Thoracic aorta (tissue), 2 donors: Measurements from ENCODE around the gene VDAC1. TPM values are rescaled to one million over a fixed set of nuclear protein-coding genes. Genes with fewer than 3 reads are reported as not detected.

Experiments
- ATAC-seq: fragments of 150-250 bp; one replicate; pipeline ENCODE4 v1.8.0; 2017; ENCODE audit warnings: low read depth; ENCODE audit not compliant: insufficient number of reproducible peaks, low FRiP score
- DNase-seq: peaks from one replicate; pipeline ENCODE4 v3.0.0-alpha.2; 2020; ENCODE audit warnings: low spot score
- H3K27ac ChIP-seq, 2 donors: fragments of 200-600 bp; sonication (generic); 1 replicate in 1 of 2; 2 replicates in 1 of 2; pipeline ENCODE4 v1.5.1; 2016; ENCODE audit warnings: mild to moderate bottlenecking in 2 of 2, moderate library complexity in 2 of 2
- H3K27me3 ChIP-seq: fragments of 200-600 bp; sonication (generic); replicated peaks from 2 replicates; pipeline ENCODE4 v1.6.0; 2016; ENCODE audit warnings: mild to moderate bottlenecking; ENCODE audit not compliant: insufficient read depth
- H3K36me3 ChIP-seq: fragments of 200-600 bp; sonication (generic); one replicate; pipeline ENCODE4 v1.5.1; 2016
- H3K4me1 ChIP-seq, 2 donors: fragments of 200-600 bp; sonication (generic); 1 replicate in 1 of 2; 2 replicates in 1 of 2; pipeline versions ENCODE4 v1.5.1 to v1.6.0; 2016; ENCODE audit warnings: low read depth in 2 of 2, mild to moderate bottlenecking in 1 of 2; ENCODE audit not compliant: control insufficient read depth in 1 of 2
- H3K4me3 ChIP-seq: fragments of 200-600 bp; sonication (generic); 2 replicates; pipeline ENCODE4 v1.5.1; 2016; ENCODE audit warnings: mild to moderate bottlenecking
- H3K9me3 ChIP-seq: fragments of 200-600 bp; sonication (generic); 2 replicates; pipeline ENCODE4 v1.5.1; 2016
- CTCF ChIP-seq: fragments of 200-600 bp; sonication (generic); IDR thresholded peaks from one replicate; pipeline ENCODE4 v1.5.1; 2019; ENCODE audit warnings: antibody characterized with exemption
- total RNA-seq, 2 donors: library from RNA; depleted of rRNA; stranded (reverse); fragments of >200 nt; gene quantifications; one replicate each; pipeline versions ENCODE4 v1.1.0 to v1.2.3, GENCODE V29; 2016

Gene VDAC1
- total RNA-seq, 2 donors from 2014 or later = 77.0 to 112 TPM

GRCh38 chr5:133930813-133931090 lies 74.0 kb downstream of the VDAC1 start:
- H3K36me3 ChIP-seq = no peaks in the 10 kb centered on the region
- no peak for ATAC-seq
- peak overlapping the region in 1 of 2 donors; percentile 34 for H3K27ac ChIP-seq

GRCh38 chr5:133930061-133930812 lies 74.5 kb downstream of the VDAC1 start:
- ATAC-seq (no peak), DNase-seq (peak; percentile 24)
- H3K4me1 ChIP-seq = peaks cover 8 to 50% of the 10 kb centered on the region in 2 donors
- peak overlapping the region; percentile 25 to 34 for H3K27ac ChIP-seq
- no peaks in the 10 kb centered on the region for H3K27me3 ChIP-seq
- no peaks in the 10 kb centered on the region for H3K9me3 ChIP-seq
- peak overlapping the region; percentile 49 for H3K4me3 ChIP-seq
- H3K36me3 ChIP-seq = no peaks in the 10 kb centered on the region
- no peak for TF ChIP-seq CTCF

More at GRCh38 chr5:133930813-133931090, 74.0 kb downstream of the VDAC1 start:
- TF ChIP-seq CTCF = no peak
- no peak for DNase-seq
- Histone ChIP-seq H3K4me1 (peaks cover 8 to 50% of the 10 kb centered on the region in 2 donors), H3K4me3 (peak overlapping the region; percentile 49), H3K27me3 (no peaks in the 10 kb centered on the region), H3K9me3 (no peaks in the 10 kb centered on the region)

DNA sequence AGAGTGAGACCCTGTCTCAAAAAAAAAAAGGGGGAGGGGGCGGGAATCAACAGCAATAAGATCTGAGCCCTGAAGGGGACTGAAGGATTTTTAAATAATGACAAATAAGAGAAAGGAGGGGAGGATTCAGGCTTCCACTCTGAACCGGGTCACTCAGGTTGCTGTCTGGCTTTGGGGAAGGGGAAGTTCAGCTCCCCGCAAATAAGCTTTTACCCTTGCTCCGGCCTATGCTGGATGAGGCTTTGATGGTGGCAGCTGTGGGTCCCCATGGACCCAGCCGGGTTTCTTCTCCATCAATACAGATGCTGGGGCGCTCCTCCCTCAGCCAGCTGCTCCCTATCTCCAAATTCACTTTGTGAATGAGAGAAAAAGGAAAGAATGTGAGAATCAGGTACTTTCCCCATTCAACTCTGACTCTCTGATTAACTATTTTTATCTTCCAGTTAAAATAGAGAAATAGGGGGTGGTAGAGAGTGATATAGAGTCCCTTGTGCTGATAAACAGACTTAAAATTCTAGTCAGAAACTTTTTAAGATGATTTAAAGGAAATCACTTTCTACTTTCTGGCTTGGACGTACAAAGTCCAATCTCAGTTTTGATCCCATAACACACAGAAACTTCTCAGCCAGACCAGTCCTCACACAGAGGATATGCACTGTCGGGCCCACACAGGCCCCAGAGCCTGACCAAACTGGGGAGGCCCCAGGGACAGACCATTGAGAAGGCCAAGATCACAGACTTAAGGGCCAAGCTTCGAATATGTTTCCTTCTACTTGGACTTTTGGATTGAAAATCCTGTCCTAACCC lies 76.0 kb downstream of the VDAC1 start:
- Histone ChIP-seq H3K36me3 (no peaks in the 10 kb centered on the region), H3K4me1 (peaks cover 8 to 41% of the 10 kb centered on the region in 2 donors), H3K27ac (no peak overlapping the region), H3K9me3 (no peaks in the 10 kb centered on the region), H3K4me3 (no peak overlapping the region), H3K27me3 (no peaks in the 10 kb centered on the region)
- ATAC-seq (no peak), DNase-seq (no peak)
- no peak for TF ChIP-seq CTCF

DNA sequence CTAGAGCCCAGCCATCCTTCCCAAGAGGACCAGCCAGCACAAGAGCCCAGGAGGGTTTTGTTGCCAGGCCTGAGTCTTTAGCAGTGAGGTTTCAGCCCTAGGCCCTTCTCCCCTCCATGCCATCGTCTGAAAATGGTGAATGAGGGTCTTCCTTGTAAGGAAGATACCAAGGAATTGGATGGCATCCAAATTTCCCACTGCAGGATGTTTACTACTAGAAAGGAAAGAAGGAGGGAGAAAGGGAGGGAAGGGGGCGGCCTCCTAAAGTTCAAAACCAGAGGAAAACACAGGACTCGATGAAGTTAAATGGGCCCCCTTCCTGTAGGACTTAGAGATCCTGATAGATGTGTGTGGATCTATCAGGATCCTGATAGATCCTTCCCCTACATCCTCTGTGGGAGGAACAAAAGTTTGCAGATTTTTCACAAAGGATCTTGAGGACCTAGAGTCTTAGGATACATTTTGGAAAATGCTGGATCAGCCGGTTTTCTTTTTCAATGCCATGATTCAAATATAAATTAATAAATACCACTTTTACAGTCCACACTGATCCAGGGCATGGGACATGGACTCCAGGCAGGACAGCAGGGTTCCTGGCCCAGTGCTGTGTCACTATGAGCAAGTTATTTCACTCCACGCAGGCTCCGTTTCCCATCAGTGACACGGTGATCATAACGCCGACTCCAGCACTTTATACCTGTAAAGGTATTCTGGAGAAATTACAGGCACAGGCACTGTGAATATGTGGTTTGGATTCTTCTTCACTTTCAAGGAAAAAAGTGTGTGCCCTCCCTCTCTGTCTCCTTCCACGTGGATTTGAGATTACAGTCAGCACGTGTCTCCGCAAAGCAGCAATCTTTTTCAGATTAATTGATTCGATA lies 77.2 kb downstream of the VDAC1 start:
- Histone ChIP-seq H3K27ac (no peak overlapping the region), H3K27me3 (no peaks in the 10 kb centered on the region), H3K9me3 (no peaks in the 10 kb centered on the region), H3K4me1 (peaks cover 0 to 28% of the 10 kb centered on the region in 2 donors), H3K4me3 (no peak overlapping the region), H3K36me3 (no peaks in the 10 kb centered on the region)
- no peak for DNase-seq
- ATAC-seq = no peak
- TF ChIP-seq CTCF = no peak
